Type B pancreatic cell (in vitro differentiated cells): ENCODE results near the gene SLC15A5. TPM values are rescaled to one million over a fixed set of nuclear protein-coding genes. Genes with fewer than 3 reads are reported as not detected.

Experiments
- DNase-seq: peaks from one replicate; pipeline ENCODE4 v3.0.0; 2021; ENCODE audit warnings: mixed read lengths; ENCODE audit not compliant: unreplicated experiment; ENCODE audit errors: extremely low spot score
- H3K27ac Mint-ChIP-seq: 2 replicates; pipeline ENCODE4 v1.8.0; 2021; ENCODE audit warnings: mild to moderate bottlenecking, mixed read lengths
- H3K27me3 Mint-ChIP-seq: 2 replicates; pipeline ENCODE4 v1.8.0; 2021; ENCODE audit warnings: mixed read lengths
- H3K36me3 Mint-ChIP-seq: 2 replicates; pipeline ENCODE4 v1.8.0; 2021; ENCODE audit warnings: mixed read lengths
- H3K4me1 Mint-ChIP-seq: one replicate; pipeline ENCODE4 v1.8.0; 2021; ENCODE audit warnings: mixed read lengths; ENCODE audit not compliant: unreplicated experiment
- H3K4me3 Mint-ChIP-seq: 2 replicates; pipeline ENCODE4 v1.8.0; 2021; ENCODE audit warnings: mild to moderate bottlenecking, mixed read lengths
- H3K9me3 Mint-ChIP-seq: 2 replicates; pipeline ENCODE4 v1.8.0; 2021; ENCODE audit warnings: mixed read lengths
- total RNA-seq: library from RNA; stranded (reverse); gene quantifications from 2 replicates; pipeline ENCODE4 v1.2.1, GENCODE V29; 2021; ENCODE audit warnings: low replicate concordance
- TF ChIP-seq, protein P1 (sequence below): fragments of 200-600 bp; sonication (generic); conservative IDR thresholded peaks from 2 replicates; pipeline ENCODE4 v1.5.0; 2021; ENCODE audit warnings: antibody characterized with exemption, mild to moderate bottlenecking

Gene SLC15A5
- total RNA-seq, 1 donor from 2014 or later: not detected

DNA sequence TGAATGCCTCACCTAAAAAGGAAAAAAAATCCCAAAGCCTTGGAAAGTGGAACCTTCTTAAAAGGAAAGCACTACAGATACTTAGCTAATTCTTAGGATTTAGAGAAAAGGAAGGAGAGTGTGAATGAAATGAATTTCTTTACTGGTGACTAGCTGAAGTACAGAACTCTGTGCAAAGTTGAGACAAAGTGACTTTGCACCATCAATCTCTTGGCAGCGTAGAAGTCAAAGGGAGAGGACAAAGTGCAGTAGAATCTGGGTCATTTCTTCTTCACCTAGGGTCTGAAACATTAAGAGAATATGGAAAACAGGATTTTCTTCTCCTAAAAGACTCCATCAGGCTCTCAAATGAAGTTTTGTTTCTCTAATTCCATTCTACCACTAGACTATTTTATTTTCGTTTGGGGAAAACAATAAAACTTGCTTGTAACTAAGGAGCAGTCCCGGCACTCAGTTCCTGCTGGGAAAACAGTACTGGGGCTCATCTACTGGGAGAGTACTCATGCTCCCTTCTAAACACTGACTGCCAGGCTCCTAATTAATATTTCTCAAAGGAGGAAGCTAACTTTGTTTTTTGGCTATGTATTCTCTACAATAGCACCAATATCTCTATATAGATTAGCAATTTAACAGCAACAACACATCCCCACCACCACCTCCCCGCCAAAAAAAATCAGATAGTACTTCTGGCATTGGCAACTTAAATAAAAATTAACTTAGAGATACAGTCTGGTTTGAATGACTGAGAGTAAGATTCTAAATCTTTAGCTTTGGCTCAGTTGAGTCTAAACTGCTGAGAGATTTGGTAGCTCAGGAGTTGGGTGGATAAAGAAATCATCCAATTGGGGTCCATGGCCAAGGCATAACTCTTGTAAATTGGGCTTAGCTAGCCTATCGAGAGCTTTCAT lies 110.7 kb downstream of the SLC15A5 start:
- no peak overlapping the region for H3K4me3 Mint-ChIP-seq
- TF ChIP-seq, protein P1, sequence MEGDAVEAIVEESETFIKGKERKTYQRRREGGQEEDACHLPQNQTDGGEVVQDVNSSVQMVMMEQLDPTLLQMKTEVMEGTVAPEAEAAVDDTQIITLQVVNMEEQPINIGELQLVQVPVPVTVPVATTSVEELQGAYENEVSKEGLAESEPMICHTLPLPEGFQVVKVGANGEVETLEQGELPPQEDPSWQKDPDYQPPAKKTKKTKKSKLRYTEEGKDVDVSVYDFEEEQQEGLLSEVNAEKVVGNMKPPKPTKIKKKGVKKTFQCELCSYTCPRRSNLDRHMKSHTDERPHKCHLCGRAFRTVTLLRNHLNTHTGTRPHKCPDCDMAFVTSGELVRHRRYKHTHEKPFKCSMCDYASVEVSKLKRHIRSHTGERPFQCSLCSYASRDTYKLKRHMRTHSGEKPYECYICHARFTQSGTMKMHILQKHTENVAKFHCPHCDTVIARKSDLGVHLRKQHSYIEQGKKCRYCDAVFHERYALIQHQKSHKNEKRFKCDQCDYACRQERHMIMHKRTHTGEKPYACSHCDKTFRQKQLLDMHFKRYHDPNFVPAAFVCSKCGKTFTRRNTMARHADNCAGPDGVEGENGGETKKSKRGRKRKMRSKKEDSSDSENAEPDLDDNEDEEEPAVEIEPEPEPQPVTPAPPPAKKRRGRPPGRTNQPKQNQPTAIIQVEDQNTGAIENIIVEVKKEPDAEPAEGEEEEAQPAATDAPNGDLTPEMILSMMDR: no peak
- H3K4me1 Mint-ChIP-seq: peaks cover 4% of the 10 kb centered on the region
- H3K36me3 Mint-ChIP-seq: no peaks in the 10 kb centered on the region
- no peaks in the 10 kb centered on the region for H3K9me3 Mint-ChIP-seq
- H3K27ac Mint-ChIP-seq: no peak overlapping the region
- H3K27me3 Mint-ChIP-seq: peaks cover 38% of the 10 kb centered on the region
- DNase-seq: no peak

DNA sequence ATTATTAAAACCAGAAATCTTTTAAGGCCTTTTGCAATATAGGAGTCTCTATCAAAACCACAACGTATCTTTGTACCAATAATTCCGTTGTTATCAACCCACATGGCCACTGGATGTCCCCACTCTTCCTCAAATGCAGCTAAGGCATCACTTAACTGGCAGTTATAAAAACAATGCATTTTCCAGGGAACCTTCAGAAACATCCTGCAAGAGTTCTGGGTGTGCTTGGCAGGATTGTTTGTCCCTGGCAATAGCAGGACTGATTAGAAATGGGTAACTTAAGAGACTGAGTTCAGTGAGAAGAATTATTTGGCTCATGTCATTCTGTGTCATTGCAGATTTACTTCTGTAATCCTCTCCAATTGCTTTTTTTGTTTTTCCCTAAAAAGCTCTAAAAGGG lies 112.0 kb downstream of the SLC15A5 start:
- no peak for DNase-seq
- Mint-ChIP-seq H3K36me3 (no peaks in the 10 kb centered on the region), H3K4me3 (no peak overlapping the region), H3K27me3 (peaks cover 45% of the 10 kb centered on the region), H3K27ac (no peak overlapping the region), H3K4me1 (peaks cover 4% of the 10 kb centered on the region), H3K9me3 (no peaks in the 10 kb centered on the region)
- TF ChIP-seq, protein P1: peak; percentile 82

DNA sequence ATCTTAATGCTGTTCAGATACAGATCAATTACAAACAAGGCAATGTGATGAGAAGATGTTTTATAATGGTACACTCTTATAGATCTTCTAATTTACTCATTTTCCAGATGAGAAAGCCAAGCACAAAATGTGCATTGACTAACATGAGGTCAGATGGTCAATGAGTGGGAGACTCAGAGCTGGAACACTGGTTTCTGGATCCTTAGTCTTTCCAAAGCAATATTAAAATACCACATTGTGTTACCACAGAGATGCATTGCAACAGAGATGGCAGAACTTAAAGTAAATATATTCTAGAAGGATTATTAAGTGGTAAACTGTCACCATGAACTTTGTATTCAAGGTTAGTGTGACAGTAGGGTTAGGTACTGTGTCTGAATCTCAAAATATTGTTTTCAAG lies 113.6 kb downstream of the SLC15A5 start:
- TF ChIP-seq, protein P1: no peak
- no peak overlapping the region for H3K27ac Mint-ChIP-seq
- no peaks in the 10 kb centered on the region for H3K36me3 Mint-ChIP-seq
- DNase-seq: no peak
- H3K4me3 Mint-ChIP-seq: no peak overlapping the region
- no peaks in the 10 kb centered on the region for H3K9me3 Mint-ChIP-seq
- peaks cover 48% of the 10 kb centered on the region for H3K27me3 Mint-ChIP-seq
- H3K4me1 Mint-ChIP-seq: peaks cover 4% of the 10 kb centered on the region

DNA sequence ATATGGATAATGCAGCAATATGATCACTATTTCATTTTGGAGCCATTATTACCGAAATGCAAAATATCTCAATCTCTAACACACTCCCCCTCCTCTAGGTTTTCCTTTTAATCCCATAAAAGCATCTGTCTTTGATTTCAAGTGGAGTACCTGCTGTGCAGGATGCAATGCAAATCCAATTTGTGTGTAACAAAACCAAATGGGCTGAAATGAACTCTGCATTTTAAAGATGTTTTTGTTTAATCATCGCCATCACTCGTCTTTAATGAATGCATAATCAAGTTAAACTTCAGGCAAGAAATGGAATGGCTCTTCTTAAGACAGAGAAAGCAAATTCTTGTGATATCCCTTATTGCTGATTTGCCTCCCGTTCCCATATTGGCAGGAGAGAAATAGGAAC lies 114.3 kb downstream of the SLC15A5 start:
- peaks cover 4% of the 10 kb centered on the region for H3K4me1 Mint-ChIP-seq
- DNase-seq: no peak
- H3K27me3 Mint-ChIP-seq: peaks cover 48% of the 10 kb centered on the region
- TF ChIP-seq, protein P1: no peak
- H3K9me3 Mint-ChIP-seq: no peaks in the 10 kb centered on the region
- no peak overlapping the region for H3K4me3 Mint-ChIP-seq
- no peak overlapping the region for H3K27ac Mint-ChIP-seq
- H3K36me3 Mint-ChIP-seq: no peaks in the 10 kb centered on the region

DNA sequence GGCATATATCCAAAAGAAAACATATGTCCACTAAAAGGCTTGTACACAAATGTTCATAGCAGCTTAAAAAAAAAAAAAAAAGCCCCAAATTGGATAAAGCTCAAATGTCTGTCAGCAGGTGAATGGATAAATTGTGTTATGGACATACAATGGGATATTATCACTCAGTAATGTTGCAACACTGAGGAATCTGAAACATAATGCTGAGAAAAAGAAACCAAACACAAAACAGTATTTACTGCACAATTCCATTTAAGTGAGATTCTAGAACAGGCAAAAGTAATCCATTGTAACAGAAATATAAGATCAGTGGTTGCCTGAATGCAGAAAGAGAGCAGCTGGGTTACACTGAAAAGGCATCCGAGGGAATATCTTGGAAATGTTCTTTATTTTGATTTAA lies 117.9 kb downstream of the SLC15A5 start:
- Mint-ChIP-seq H3K4me1 (peaks cover 4% of the 10 kb centered on the region), H3K4me3 (no peak overlapping the region), H3K36me3 (peaks cover 3% of the 10 kb centered on the region), H3K27ac (no peak overlapping the region), H3K27me3 (peaks cover 53% of the 10 kb centered on the region), H3K9me3 (no peaks in the 10 kb centered on the region)
- no peak for DNase-seq
- TF ChIP-seq, protein P1: no peak
